GM23338 (cell line): ENCODE data around the gene PRSS3. TPM values are rescaled to one million over a fixed set of nuclear protein-coding genes. Genes with fewer than 3 reads are reported as not detected.

Source experiments
- ATAC-seq: fragments of 200-7000 bp; cut with Tn5 transposase; 3 replicates; pipeline ENCODE4 v1.9.1; 2020
- DNase-seq: peaks from one replicate; pipeline ENCODE4 v3.0.0-alpha.2; 2015; ENCODE audit warnings: low spot score
- H2AFZ ChIP-seq: fragments of 200-600 bp; sonication (generic); 2 replicates; pipeline ENCODE4 v1.8.0; 2016; ENCODE audit warnings: antibody characterized with exemption, mild to moderate bottlenecking, moderate library complexity
- H3F3A ChIP-seq: fragments of 200-600 bp; sonication (generic); replicated peaks from 2 replicates; pipeline ENCODE4 v1.8.0; 2017; ENCODE audit warnings: antibody characterized with exemption, mixed run types, low read depth
- H3K27ac ChIP-seq: fragments of 200-600 bp; sonication (generic); 2 replicates; pipeline ENCODE4 v1.6.1; 2016; ENCODE audit warnings: low read depth
- H3K27me3 ChIP-seq: fragments of 200-600 bp; sonication (generic); 2 replicates; pipeline ENCODE4 v1.8.0; 2016; ENCODE audit warnings: mild to moderate bottlenecking, mixed run types, moderate library complexity; ENCODE audit not compliant: insufficient read depth
- H3K36me3 ChIP-seq: fragments of 200-600 bp; sonication (generic); 2 replicates; pipeline ENCODE4 v1.8.0; 2016; ENCODE audit warnings: mild to moderate bottlenecking; ENCODE audit not compliant: insufficient read depth
- H3K4me1 ChIP-seq: fragments of 200-600 bp; sonication (generic); 2 replicates; pipeline ENCODE4 v1.8.0; 2016; ENCODE audit warnings: mild to moderate bottlenecking, moderate library complexity; ENCODE audit not compliant: insufficient read depth
- H3K4me2 ChIP-seq: fragments of 200-600 bp; sonication (generic); 2 replicates; pipeline ENCODE4 v1.7.1; 2017; ENCODE audit warnings: mixed run types
- H3K4me3 ChIP-seq: fragments of 200-600 bp; sonication (generic); 2 replicates; pipeline ENCODE4 v1.6.1; 2016; ENCODE audit warnings: mixed run types
- H3K79me2 ChIP-seq: fragments of 200-600 bp; sonication (generic); replicated peaks from 2 replicates; pipeline ENCODE4 v1.8.0; 2017; ENCODE audit warnings: mild to moderate bottlenecking; ENCODE audit not compliant: insufficient read depth
- H3K9me2 ChIP-seq: fragments of 200-600 bp; sonication (generic); 2 replicates; pipeline ENCODE4 v1.8.0; 2017; ENCODE audit not compliant: insufficient read depth
- H4K20me1 ChIP-seq: fragments of 200-600 bp; sonication (generic); replicated peaks from 2 replicates; pipeline ENCODE4 v1.8.0; 2017; ENCODE audit warnings: mild to moderate bottlenecking; ENCODE audit not compliant: insufficient read depth
- H3K27ac Mint-ChIP-seq: 2 replicates; pipeline ENCODE4 v1.8.0; 2020; ENCODE audit warnings: inconsistent platforms, mild to moderate bottlenecking, moderate library complexity, mixed read lengths
- H3K27me3 Mint-ChIP-seq: 3 replicates; pipeline ENCODE4 v1.8.0; 2022; ENCODE audit warnings: low read depth, mild to moderate bottlenecking, moderate library complexity, mixed read lengths, inconsistent platforms; ENCODE audit not compliant: insufficient read depth, poor library complexity
- H3K36me3 Mint-ChIP-seq: 3 replicates; pipeline ENCODE4 v1.8.0; 2021; ENCODE audit warnings: low read depth, mild to moderate bottlenecking, inconsistent platforms, moderate library complexity, mixed read lengths
- H3K4me1 Mint-ChIP-seq: 3 replicates; pipeline ENCODE4 v1.8.0; 2020; ENCODE audit warnings: mild to moderate bottlenecking, inconsistent platforms, mixed read lengths
- H3K4me3 Mint-ChIP-seq: 3 replicates; pipeline ENCODE4 v1.8.0; 2021; ENCODE audit warnings: moderate library complexity, mild to moderate bottlenecking, inconsistent platforms, mixed read lengths
- H3K9me3 Mint-ChIP-seq: 3 replicates; pipeline ENCODE4 v1.8.0; 2020; ENCODE audit warnings: moderate library complexity, mild to moderate bottlenecking, inconsistent platforms, mixed read lengths
- CREB1 ChIP-seq: fragments of 250-450 bp; sonication (Bioruptor Pico); IDR thresholded peaks from 2 replicates; pipeline ENCODE4 v1.5.0; 2020; ENCODE audit warnings: low read depth, mild to moderate bottlenecking, moderate library complexity
- EZH2 ChIP-seq: fragments of 200-600 bp; sonication (generic); IDR thresholded peaks from one replicate; pipeline ENCODE4 v1.8.0; 2017; ENCODE audit warnings: antibody characterized with exemption, mild to moderate bottlenecking, low read depth; ENCODE audit not compliant: unreplicated experiment
- EZH2phosphoT487 ChIP-seq: fragments of 200-600 bp; sonication (generic); IDR thresholded peaks from one replicate; pipeline ENCODE4 v1.8.1; 2018; ENCODE audit warnings: antibody characterized with exemption; ENCODE audit not compliant: unreplicated experiment
- JUNB ChIP-seq: IDR thresholded peaks from one replicate; pipeline ENCODE4 v1.6.1; 2016; ENCODE audit warnings: antibody characterized with exemption; ENCODE audit not compliant: unreplicated experiment
- NANOG ChIP-seq: IDR thresholded peaks from 2 replicates; pipeline ENCODE4 v1.6.1; 2016; ENCODE audit warnings: antibody characterized with exemption, borderline replicate concordance
- POLR2AphosphoS5 ChIP-seq: IDR thresholded peaks from 2 replicates; pipeline ENCODE4 v1.6.1; 2016; ENCODE audit warnings: antibody characterized with exemption, low read depth
- REST ChIP-seq: IDR thresholded peaks from one replicate; pipeline ENCODE4 v1.6.1; 2018; ENCODE audit warnings: antibody characterized with exemption; ENCODE audit not compliant: unreplicated experiment
- STAT1 ChIP-seq: IDR thresholded peaks from one replicate; pipeline ENCODE4 v1.6.1; 2016; ENCODE audit warnings: antibody characterized with exemption; ENCODE audit not compliant: unreplicated experiment
- ZNF114 ChIP-seq: fragments of 250-450 bp; sonication (Bioruptor Pico); IDR thresholded peaks from 2 replicates; pipeline ENCODE4 v1.5.0; 2020; ENCODE audit warnings: mild to moderate bottlenecking, moderate library complexity
- ZNF331 ChIP-seq: fragments of 250-450 bp; sonication (Bioruptor Pico); IDR thresholded peaks from 2 replicates; pipeline ENCODE4 v1.5.0; 2020; ENCODE audit warnings: low read depth, mild to moderate bottlenecking, moderate library complexity
- polyA plus RNA-seq: library from polyadenylated mRNA; unstranded; fragments of >200 nt; fragmentation: Nextera tagmentation; extraction: Ambion mirVana; gene quantifications from 2 replicates; pipeline ENCODE4 v1.2.1, GENCODE V29; 2016
- total RNA-seq: library from RNA; depleted of rRNA; stranded (reverse); fragments of >200 nt; shearing (Covaris generic); gene quantifications from 2 replicates; pipeline ENCODE4 v1.2.3, GENCODE V29; 2014
- TF ChIP-seq, protein P1 (sequence below), 2 experiments: fragments of 200-600 bp in 1 of 2; sonication (generic) in 1 of 2; conservative IDR thresholded peaks; 2 replicates each; pipeline versions ENCODE4 v1.5.1 to v1.6.1; 2016 to 2017; ENCODE audit warnings: antibody characterized with exemption in 2 of 2, low read depth in 2 of 2, mild to moderate bottlenecking in 2 of 2, moderate library complexity in 1 of 2
- TF ChIP-seq, protein P2 (sequence below): fragments of 250-450 bp; sonication (Bioruptor Pico); IDR thresholded peaks from 2 replicates; pipeline ENCODE4 v1.5.0; 2020; ENCODE audit warnings: mild to moderate bottlenecking, moderate library complexity
- TF ChIP-seq, protein P3 (sequence below): IDR thresholded peaks from 2 replicates; pipeline ENCODE4 v1.6.1; 2016; ENCODE audit warnings: antibody characterized with exemption

PRSS3 gene
- total and polyA plus RNA-seq, 2 experiments from 2014 or later = 4.2 to 4.5 TPM

GRCh38 chr9:33846231-33846630 lies 50.9 kb downstream of the PRSS3 start:
- Histone ChIP-seq H3K4me3 (no peak overlapping the region), H2AFZ (no peak overlapping the region), H3K4me1 (peaks cover 9% of the 10 kb centered on the region), H3F3A (no peaks in the 10 kb centered on the region), H3K79me2 (peaks cover 100% of the 10 kb centered on the region), H3K4me2 (no peak overlapping the region), H3K27me3 (no peaks in the 10 kb centered on the region), H3K9me2 (no peaks in the 10 kb centered on the region), H3K27ac (no peak overlapping the region), H3K36me3 (no peaks in the 10 kb centered on the region), H4K20me1 (peaks cover 58% of the 10 kb centered on the region)
- TF ChIP-seq CREB1 (CRISPR knock-in tag) (no peak), POLR2AphosphoS5 (no peak), EZH2phosphoT487 (no peak), JUNB (no peak), ZNF331 (CRISPR knock-in tag) (no peak), STAT1 (no peak), REST (no peak), NANOG (no peak), ZNF114 (CRISPR knock-in tag) (no peak), EZH2 (no peak)
- TF ChIP-seq, protein P1, sequence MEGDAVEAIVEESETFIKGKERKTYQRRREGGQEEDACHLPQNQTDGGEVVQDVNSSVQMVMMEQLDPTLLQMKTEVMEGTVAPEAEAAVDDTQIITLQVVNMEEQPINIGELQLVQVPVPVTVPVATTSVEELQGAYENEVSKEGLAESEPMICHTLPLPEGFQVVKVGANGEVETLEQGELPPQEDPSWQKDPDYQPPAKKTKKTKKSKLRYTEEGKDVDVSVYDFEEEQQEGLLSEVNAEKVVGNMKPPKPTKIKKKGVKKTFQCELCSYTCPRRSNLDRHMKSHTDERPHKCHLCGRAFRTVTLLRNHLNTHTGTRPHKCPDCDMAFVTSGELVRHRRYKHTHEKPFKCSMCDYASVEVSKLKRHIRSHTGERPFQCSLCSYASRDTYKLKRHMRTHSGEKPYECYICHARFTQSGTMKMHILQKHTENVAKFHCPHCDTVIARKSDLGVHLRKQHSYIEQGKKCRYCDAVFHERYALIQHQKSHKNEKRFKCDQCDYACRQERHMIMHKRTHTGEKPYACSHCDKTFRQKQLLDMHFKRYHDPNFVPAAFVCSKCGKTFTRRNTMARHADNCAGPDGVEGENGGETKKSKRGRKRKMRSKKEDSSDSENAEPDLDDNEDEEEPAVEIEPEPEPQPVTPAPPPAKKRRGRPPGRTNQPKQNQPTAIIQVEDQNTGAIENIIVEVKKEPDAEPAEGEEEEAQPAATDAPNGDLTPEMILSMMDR (conservative IDR thresholded peaks at IDR 0.05; ENCODE audit: low read depth in 2 of 2) = no peak
- TF ChIP-seq, protein P2, sequence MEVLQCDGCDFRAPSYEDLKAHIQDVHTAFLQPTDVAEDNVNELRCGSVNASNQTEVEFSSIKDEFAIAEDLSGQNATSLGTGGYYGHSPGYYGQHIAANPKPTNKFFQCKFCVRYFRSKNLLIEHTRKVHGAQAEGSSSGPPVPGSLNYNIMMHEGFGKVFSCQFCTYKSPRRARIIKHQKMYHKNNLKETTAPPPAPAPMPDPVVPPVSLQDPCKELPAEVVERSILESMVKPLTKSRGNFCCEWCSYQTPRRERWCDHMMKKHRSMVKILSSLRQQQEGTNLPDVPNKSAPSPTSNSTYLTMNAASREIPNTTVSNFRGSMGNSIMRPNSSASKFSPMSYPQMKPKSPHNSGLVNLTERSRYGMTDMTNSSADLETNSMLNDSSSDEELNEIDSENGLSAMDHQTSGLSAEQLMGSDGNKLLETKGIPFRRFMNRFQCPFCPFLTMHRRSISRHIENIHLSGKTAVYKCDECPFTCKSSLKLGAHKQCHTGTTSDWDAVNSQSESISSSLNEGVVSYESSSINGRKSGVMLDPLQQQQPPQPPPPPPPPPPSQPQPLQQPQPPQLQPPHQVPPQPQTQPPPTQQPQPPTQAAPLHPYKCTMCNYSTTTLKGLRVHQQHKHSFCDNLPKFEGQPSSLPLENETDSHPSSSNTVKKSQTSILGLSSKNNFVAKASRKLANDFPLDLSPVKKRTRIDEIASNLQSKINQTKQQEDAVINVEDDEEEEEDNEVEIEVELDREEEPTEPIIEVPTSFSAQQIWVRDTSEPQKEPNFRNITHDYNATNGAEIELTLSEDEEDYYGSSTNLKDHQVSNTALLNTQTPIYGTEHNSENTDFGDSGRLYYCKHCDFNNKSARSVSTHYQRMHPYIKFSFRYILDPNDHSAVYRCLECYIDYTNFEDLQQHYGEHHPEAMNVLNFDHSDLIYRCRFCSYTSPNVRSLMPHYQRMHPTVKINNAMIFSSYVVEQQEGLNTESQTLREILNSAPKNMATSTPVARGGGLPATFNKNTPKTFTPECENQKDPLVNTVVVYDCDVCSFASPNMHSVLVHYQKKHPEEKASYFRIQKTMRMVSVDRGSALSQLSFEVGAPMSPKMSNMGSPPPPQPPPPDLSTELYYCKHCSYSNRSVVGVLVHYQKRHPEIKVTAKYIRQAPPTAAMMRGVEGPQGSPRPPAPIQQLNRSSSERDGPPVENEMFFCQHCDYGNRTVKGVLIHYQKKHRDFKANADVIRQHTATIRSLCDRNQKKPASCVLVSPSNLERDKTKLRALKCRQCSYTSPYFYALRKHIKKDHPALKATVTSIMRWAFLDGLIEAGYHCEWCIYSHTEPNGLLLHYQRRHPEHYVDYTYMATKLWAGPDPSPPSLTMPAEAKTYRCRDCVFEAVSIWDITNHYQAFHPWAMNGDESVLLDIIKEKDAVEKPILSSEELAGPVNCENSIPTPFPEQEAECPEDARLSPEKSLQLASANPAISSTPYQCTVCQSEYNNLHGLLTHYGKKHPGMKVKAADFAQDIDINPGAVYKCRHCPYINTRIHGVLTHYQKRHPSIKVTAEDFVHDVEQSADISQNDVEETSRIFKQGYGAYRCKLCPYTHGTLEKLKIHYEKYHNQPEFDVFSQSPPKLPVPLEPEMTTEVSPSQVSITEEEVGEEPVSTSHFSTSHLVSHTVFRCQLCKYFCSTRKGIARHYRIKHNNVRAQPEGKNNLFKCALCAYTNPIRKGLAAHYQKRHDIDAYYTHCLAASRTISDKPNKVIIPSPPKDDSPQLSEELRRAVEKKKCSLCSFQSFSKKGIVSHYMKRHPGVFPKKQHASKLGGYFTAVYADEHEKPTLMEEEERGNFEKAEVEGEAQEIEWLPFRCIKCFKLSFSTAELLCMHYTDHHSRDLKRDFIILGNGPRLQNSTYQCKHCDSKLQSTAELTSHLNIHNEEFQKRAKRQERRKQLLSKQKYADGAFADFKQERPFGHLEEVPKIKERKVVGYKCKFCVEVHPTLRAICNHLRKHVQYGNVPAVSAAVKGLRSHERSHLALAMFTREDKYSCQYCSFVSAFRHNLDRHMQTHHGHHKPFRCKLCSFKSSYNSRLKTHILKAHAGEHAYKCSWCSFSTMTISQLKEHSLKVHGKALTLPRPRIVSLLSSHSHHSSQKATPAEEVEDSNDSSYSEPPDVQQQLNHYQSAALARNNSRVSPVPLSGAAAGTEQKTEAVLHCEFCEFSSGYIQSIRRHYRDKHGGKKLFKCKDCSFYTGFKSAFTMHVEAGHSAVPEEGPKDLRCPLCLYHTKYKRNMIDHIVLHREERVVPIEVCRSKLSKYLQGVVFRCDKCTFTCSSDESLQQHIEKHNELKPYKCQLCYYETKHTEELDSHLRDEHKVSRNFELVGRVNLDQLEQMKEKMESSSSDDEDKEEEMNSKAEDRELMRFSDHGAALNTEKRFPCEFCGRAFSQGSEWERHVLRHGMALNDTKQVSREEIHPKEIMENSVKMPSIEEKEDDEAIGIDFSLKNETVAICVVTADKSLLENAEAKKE (CRISPR knock-in tag) = no peak
- TF ChIP-seq, protein P3, sequence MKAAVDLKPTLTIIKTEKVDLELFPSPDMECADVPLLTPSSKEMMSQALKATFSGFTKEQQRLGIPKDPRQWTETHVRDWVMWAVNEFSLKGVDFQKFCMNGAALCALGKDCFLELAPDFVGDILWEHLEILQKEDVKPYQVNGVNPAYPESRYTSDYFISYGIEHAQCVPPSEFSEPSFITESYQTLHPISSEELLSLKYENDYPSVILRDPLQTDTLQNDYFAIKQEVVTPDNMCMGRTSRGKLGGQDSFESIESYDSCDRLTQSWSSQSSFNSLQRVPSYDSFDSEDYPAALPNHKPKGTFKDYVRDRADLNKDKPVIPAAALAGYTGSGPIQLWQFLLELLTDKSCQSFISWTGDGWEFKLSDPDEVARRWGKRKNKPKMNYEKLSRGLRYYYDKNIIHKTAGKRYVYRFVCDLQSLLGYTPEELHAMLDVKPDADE = no peak
- Mint-ChIP-seq H3K27ac (no peak overlapping the region), H3K4me1 (peaks cover 19% of the 10 kb centered on the region), H3K9me3 (no peaks in the 10 kb centered on the region), H3K27me3 (peaks cover 2% of the 10 kb centered on the region), H3K4me3 (no peak overlapping the region), H3K36me3 (peaks cover 8% of the 10 kb centered on the region; the same call in 2 of the 3 replicates)
- DNase-seq (no peak), ATAC-seq (no peak)
